Measurements from ENCODE around the gene INSRR.

INSRR gene

GRCh38 chr1:156901590-156901900 lies 42.6 kb upstream of the INSRR start:
- TF ChIP-seq TAF1 (IDR thresholded peaks at IDR 0.05; ENCODE audit: borderline replicate concordance, insufficient read depth, low read length) (no peak), FOXP2 (optimal IDR thresholded peaks at IDR 0.05; ENCODE audit: borderline replicate concordance, extremely low read depth, extremely low read length, insufficient read depth) (no peak), REST (IDR thresholded peaks at IDR 0.05; ENCODE audit: insufficient read depth in 1 of 2, low read depth in 2 of 2, low read length in 2 of 2) (no peak), SIN3A (IDR thresholded peaks at IDR 0.05; ENCODE audit: borderline replicate concordance, insufficient read depth, low read length) (no peak), POLR2AphosphoS5 (IDR thresholded peaks at IDR 0.05; ENCODE audit: low read depth, low read length) (no peak)

- TF ChIP-seq POLR2AphosphoS5 (IDR thresholded peaks at IDR 0.05; ENCODE audit: low read depth, low read length) = no peak
- TF ChIP-seq FOXP2 (optimal IDR thresholded peaks at IDR 0.05; ENCODE audit: borderline replicate concordance, extremely low read depth, extremely low read length, insufficient read depth) = no peak
- no peak for TF ChIP-seq SIN3A (IDR thresholded peaks at IDR 0.05; ENCODE audit: borderline replicate concordance, insufficient read depth, low read length)
- TF ChIP-seq TAF1 (IDR thresholded peaks at IDR 0.05; ENCODE audit: borderline replicate concordance, insufficient read depth, low read length) = no peak
- no peak for TF ChIP-seq REST (IDR thresholded peaks at IDR 0.05; ENCODE audit: insufficient read depth in 1 of 2, low read depth in 2 of 2, low read length in 2 of 2)
Observed at GRCh38 chr1:156900896-156901589, 42.1 kb upstream of the INSRR start.

- TF ChIP-seq POLR2AphosphoS5 (IDR thresholded peaks at IDR 0.05; ENCODE audit: low read depth, low read length) (no peak), SIN3A (IDR thresholded peaks at IDR 0.05; ENCODE audit: borderline replicate concordance, insufficient read depth, low read length) (no peak), FOXP2 (optimal IDR thresholded peaks at IDR 0.05; ENCODE audit: borderline replicate concordance, extremely low read depth, extremely low read length, insufficient read depth) (no peak), TAF1 (IDR thresholded peaks at IDR 0.05; ENCODE audit: borderline replicate concordance, insufficient read depth, low read length) (no peak), REST (IDR thresholded peaks at IDR 0.05; ENCODE audit: insufficient read depth in 1 of 2, low read depth in 2 of 2, low read length in 2 of 2) (no peak)
Observed at GRCh38 chr1:156899956-156900718, 41.2 kb upstream of the INSRR start.

- no peak for TF ChIP-seq POLR2AphosphoS5 (IDR thresholded peaks at IDR 0.05; ENCODE audit: low read depth, low read length)
- no peak for TF ChIP-seq TAF1 (IDR thresholded peaks at IDR 0.05; ENCODE audit: borderline replicate concordance, insufficient read depth, low read length)
- TF ChIP-seq FOXP2 (optimal IDR thresholded peaks at IDR 0.05; ENCODE audit: borderline replicate concordance, extremely low read depth, extremely low read length, insufficient read depth) = no peak
- no peak for TF ChIP-seq REST (IDR thresholded peaks at IDR 0.05; ENCODE audit: insufficient read depth in 1 of 2, low read depth in 2 of 2, low read length in 2 of 2)
- no peak for TF ChIP-seq SIN3A (IDR thresholded peaks at IDR 0.05; ENCODE audit: borderline replicate concordance, insufficient read depth, low read length)
Observed at GRCh38 chr1:156898971-156899664, 40.2 kb upstream of the INSRR start.

Measured in PFSK-1 (cell line).